Stimulated activated CD8-positive, alpha-beta memory T cell treated with anti-CD3 and anti-CD28 coated beads, Interleukin-15, amount 100 ng/mL, for 4 hours (primary cell): ENCODE data around the gene TMEM11.

Source experiments
- DNase-seq, 2 donors: peaks; one replicate each; pipeline ENCODE4 v3.0.0-alpha.2; 2020; ENCODE audit warnings: low read depth in 2 of 2

The TMEM11 gene, protein sequence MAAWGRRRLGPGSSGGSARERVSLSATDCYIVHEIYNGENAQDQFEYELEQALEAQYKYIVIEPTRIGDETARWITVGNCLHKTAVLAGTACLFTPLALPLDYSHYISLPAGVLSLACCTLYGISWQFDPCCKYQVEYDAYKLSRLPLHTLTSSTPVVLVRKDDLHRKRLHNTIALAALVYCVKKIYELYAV

DNA sequence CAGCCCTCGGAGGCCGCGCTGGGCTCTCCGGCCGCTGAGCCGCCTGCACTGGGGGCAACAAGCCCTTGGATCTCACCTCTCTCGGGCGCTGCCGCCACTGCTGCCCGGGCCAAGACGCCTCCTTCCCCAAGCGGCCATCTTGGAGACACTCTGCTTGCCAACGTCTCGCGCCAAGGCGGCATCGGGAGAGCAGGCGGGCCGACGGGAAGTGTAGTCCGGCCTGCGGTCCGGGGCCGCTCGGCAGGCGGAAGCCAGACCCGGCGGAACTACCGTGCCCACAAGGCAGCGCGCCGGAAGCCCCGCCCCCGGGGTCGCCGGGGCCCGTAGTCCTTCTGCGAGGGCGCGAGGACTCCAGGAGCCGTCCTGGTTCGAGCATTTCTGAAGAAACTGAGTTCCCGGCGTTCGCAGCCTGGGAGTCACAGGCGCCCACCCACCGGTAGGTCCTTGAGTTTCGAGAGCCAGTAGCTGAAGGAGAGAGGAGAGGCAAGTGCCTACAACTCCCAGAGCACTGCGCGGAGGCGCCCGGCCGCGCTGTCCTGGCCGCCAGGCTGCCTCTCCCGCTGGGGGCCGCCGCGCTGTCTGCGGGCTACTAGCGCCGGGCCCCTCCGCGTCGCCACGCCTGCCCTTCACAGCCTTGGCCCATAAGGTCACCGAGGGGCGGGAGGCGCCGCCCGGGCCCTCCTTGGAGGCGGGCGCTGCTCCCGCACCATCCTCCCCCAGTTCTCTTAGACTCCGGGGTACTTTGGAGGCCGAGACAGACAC, at the start of gene TMEM11:
Gene TMEM11 (minus strand): TSS at position 147 of the 762 bp plus-strand sequence. CDS start 9 bp downstream, at position 138.
- peak; percentile 90 to 91 for DNase-seq

GRCh38 chr17:21263376-21263775, 49.4 kb upstream of the TMEM11 start:
- no peak for DNase-seq

DNA sequence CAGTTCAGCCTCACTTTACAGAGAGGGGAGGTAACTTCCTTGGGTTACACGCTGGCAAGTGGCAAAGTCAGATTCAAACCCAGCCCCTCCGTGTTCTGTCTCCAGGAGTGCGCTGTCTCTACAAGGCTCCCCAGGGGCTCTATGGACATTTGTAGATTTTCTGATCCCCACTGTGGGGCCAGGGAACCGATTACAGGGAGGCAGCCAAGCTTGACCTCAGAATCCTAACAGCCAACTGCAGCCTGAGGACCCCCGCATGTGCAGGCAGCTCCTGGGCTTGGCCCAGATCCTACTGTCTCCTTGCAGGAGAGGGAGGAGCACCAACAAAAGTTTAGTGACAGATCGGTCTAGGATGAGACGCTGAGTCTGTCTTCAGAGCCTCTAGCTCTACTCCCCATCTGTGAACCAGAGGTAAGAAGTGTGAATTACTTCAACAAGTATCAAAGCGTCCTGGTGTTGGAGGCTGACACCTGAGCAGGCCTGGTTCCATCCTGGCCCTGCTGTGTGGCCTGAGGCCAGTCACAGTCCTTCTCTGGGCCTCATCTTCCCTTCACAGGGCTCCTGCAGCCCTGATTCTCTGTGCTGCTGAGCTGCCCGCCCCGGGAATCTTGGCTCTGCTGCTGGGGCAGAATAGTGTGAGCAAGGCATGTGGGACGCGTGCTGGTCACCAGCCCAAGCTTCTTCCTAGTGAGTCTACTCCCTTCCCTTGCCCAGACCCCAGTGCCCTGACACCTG, 48.5 kb upstream of the TMEM11 start:
- no peak for DNase-seq

- no peak for DNase-seq
These were observed 44.6 kb upstream of the TMEM11 start for GRCh38 chr17:21258593-21258992.

- DNase-seq = no peak
These were observed 39.9 kb upstream of the TMEM11 start for GRCh38 chr17:21253646-21254441.

DNA sequence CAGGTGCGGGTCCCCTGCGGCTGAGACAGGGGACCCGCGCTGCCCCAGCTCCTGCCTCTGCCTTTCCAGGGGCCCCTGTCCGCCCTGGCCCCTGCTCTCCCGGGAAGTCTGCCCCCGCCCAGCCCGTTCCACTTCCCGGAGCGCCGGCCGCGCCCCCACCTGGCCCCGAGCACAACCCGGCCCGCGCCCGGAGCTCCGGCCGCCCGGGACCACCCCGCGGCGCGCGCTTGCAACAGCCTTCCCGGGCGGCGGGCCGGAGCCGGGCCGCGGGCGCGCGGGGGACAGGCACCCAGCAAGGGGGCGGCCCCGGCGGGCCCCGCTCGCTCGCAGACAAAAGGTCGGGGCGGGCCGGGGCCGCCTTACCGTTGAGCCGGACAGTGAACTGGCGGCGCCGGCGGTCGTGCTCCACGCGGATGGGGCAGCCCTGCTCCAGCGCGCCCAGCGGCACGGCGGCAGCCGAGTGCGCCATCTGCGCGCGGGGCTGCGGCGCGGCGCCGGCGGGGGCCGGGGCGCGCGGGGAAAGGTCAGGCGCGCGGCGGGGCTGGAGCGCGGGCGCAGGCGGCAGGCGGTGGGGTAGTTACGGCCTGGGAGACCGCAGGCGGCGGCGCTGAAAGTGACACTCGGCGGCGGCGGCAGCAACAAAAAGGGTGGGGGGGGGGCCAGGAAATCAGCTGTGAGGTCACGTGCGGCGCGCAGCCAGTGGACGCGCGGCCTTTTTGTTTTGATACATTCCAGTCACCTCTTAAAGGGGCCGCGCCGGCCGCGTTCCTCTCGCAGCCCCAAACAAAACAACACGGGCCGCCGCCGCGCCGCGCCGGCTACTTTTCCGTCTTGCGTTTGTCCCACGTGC, 39.1 kb upstream of the TMEM11 start, which contains the start of gene NATD1:
Gene NATD1 (minus strand): TSS at position 615 of the 850 bp plus-strand sequence. CDS start 146 bp downstream, at position 469.
- peak; percentile 56 to 63 for DNase-seq

- DNase-seq = no peak
These were observed 38.4 kb upstream of the TMEM11 start for GRCh38 chr17:21252289-21252795.

GRCh38 chr17:21251337-21252010, 37.5 kb upstream of the TMEM11 start:
- no peak for DNase-seq

GRCh38 chr17:21250854-21251253, 36.9 kb upstream of the TMEM11 start:
- no peak for DNase-seq

GRCh38 chr17:21249920-21250703, 36.2 kb upstream of the TMEM11 start:
- no peak for DNase-seq

DNA sequence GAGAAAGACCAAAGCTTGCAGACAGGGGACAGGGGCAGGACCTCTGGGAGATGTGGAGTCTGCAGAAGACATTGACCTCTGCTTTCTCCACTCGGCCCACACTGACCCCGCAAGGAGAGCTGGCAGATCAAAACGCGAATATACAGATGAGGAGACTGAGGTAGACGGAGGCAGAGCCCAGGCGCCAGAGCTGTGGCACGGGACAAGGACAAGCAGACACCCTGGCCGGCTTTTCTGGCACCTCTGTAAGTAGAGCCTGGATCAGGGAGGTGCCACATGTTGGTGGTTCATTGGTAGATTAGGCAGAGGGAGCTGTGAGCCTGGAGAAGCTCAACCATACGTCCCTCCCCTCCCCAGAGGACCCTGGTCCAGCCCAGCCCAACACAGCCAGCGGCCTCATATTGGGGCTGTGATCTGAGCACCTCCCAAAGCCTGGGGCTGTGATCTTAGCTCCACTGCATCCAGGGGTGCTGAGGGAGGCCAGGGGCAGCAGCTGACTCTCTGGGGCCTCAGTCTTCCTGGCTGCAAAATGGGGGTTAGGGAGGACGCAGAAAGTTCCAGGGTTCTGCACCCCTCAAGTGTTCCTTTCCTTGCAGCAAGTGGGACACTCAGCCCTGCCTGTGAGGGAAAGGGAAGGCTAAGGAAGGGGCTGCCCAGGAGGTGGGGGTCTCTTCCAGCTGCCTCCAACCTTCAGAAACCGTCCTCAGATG, 35.3 kb upstream of the TMEM11 start:
- no peak for DNase-seq

GRCh38 chr17:21248500-21248899, 34.5 kb upstream of the TMEM11 start:
- no peak for DNase-seq

DNA sequence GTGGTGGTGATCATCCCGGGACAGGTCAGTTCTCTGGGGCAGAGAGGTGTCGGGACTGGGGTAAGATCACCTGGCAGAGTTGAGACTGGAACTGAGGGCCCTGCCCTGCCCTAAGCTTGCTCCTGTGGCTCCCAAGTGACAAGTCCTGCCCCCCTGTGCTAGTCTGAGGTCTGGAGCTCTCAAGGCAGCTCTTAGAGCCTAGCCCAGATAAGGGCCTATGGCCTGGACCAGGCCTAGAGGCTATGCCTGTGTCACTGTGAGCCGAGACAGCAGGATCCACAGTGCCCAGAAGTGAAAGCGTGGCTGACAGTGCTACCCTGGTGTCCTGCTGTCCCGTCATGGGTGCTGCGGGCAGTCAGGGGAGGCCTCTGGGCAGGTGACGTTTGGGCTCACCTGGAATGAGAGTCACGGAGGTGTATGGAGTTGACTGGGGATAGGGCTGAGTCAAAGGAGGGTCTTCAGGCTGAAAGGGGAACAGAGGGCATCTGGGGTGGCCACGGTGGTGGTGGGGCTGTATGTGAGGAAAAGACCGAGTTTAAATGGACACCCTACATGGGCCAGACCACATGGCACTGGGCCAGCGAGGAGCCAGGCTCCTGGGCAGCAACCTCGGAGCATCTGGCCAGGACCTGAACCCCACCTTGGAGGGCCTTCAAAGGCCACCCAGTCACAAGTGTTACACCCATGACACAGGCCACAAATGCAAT, 33.7 kb upstream of the TMEM11 start:
- no peak for DNase-seq

DNA sequence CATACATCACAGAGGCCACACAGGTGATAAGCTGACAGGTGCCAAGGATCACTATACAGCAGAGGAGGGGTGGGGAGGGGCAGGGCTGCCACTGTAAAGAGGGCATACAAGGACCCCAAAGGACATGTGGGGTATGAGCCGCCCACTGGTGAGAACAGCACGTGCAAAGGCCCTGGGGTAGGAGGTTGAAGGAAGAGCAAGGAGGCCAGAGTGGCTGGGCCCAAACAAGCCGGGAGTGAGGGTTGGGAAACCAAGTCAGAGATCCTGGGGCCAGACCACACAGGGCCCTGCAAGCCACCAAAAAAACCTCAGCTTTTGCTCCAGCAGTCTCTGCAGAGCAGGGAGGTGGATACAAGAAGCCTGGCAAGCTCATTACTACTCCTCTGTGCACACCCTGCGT, 32.7 kb upstream of the TMEM11 start:
- DNase-seq = no peak

GRCh38 chr17:21245639-21246084, 31.7 kb upstream of the TMEM11 start:
- DNase-seq = no peak

- no peak for DNase-seq
These were observed 29.7 kb upstream of the TMEM11 start for GRCh38 chr17:21243516-21244303.
